ENCODE data around the gene USP26.
"Not testable (repeated sequence)": the region's sequence is repeated elsewhere in the genome, so short reads cannot be mapped to it uniquely, and the experiment has no call there.

The USP26 gene

DNA sequence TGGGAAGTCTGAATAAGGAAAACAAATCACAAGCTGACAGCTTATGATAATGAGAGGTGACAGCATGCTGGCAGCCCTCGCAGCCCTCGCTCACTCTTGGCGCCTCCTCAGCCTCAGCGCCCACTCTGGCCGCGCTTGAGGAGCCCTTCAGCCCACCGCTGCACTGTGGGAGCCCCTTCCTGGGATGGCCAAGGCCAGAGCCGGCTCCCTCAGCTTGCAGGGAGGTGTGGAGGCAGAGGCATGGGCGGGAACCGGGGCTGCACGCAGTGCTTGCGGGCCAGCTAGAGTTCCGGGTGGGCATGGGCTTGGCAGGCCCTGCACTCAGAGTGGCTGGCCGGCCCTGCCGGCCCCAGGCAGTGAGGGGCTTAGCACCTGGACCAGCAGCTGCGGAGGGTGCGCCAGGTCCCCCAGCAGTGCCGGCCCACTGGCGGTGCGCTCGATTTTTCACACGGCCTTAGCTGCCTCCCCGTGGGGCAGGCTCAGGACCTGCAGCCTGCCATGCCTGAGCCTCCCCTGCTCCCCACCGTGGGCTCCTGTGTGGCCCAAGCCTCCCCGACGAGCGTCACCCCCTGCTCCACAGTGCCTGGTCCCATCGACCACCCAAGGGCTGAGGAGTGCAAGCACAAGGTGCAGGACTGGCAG, 52.6 kb downstream of the USP26 start:
- intact Hi-C loops (cut with DNase I), result not testable (repeated sequence)
- DNase-seq, result peak in 2 of 10 donors; percentile 62 to 72

DNA sequence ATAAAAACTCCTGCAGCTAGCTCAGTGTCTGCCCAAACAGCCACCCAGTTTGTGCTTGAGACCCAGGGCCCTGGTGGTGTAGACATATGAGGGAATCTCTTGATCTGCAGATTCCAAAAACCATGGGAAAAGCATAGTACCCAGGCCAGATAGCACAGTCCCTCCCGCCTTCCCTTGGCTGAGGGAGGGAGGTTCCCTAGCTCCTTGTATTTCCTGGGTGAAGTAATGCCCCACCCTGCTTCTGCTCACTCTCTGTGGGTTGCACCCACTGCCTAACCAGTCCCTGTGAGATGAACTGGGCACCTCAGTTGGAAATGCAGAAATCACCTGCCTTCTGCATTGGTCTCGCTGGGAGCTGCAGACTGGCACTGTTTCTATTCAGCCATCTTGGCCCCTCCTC, 54.6 kb downstream of the USP26 start:
- intact Hi-C loops (cut with DNase I), result no loop called here
- no peak for DNase-seq

DNA sequence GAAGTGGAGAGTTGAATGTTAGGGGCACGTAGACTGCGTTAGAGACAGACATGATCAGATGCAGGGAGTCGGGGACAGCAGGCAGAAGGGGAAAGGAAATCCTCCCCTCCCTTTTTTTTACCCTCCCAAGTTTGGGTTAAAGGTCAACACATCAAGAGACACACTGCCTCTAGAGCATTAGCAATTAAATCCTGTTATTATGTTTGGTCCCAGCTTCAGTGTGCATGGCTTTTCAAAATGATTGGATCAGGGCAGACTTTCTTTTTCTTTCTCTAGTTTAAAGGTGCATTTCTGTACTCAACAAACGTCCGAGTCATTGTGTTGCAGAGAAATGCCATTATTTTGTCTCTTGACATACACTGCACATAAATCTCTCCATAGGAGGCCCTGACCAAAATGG, 63.9 kb downstream of the USP26 start:
- no peak for DNase-seq

DNA sequence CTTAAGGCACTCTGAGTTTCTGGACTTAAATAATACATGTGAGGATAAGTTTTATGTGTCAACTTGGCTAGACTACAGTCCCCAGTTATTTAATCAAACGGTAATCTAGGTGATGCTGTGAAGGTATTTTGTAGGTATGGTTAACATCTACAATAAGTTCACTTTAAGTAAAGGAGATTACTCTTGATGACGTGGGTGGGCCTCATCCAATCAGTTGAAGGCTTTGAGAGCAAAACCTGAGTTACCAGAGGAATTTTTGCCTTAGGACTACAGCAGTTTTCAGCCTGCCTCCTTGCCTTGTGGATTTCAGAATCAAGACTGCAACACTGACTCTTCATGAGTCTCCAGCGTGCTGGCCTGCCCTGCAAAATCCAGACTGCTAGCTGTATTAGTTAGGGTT, 78.7 kb downstream of the USP26 start:
- intact Hi-C loops (cut with DNase I), result no loop called here
- DNase-seq, result no peak

More for the DNA sequence above, 63.9 kb downstream of the USP26 start:
- intact Hi-C loops (cut with DNase I), result no loop called here

DNA sequence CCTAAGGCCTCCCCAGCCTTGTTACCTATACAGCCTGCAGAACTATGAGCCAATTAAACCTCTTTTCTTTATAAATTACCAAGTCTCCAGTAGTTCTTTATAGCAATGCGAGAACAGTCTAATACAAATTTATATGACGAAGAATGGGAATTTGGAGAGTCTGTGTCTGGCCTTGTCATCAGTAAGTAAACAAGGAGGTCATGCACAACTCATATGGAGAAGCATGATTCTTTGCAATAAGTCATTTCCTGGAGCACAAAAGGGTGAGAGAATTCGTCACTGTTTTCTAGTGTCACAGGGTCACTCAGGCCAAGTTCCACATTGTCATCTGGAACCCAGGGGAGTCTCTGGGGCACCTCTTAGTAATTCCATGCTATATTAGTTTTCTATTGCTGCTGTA, 89.5 kb downstream of the USP26 start:
- DNase-seq, result no peak
- intact Hi-C loops (cut with DNase I), result no loop called here

DNA sequence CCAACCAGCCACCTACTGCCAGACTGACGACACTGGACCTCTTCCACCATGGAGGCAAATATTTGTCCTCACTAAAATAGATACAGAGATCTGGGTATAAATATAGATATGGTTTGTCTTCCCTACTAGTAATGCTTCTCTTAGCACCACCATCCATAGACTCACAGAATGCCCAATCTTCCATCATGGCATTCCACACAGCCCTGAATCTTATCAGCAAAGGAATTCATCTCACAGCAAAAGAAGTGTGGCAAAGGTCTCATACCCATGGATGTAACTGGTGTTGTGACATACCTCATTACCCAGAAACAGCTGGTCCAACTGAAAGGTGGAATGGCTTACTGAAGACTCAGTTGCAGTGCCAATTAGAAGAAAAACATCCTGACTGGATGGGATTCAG, 91.3 kb downstream of the USP26 start:
- intact Hi-C loops (cut with DNase I), result no loop called here
- no peak for DNase-seq

DNA sequence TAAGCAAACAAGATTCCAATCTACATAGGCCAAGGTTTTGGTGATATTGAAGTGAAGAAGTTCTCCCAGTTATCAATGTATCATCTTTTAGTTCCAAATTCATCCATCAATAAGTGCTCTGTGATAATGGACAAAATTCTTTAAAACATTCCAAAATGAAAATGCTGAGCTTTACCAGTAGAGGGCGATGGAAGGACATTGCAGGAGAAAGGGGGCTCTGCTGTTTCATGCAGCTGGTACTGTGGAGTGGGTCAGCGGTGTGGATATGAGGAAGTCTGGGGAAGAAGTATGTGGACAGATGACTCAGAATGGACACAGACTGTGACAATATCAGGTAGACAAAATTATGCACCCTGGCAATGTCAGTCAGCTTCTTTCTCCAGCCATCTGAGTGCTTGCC, 91.9 kb downstream of the USP26 start:
- intact Hi-C loops (cut with DNase I), result no loop called here
- no peak for DNase-seq

DNA sequence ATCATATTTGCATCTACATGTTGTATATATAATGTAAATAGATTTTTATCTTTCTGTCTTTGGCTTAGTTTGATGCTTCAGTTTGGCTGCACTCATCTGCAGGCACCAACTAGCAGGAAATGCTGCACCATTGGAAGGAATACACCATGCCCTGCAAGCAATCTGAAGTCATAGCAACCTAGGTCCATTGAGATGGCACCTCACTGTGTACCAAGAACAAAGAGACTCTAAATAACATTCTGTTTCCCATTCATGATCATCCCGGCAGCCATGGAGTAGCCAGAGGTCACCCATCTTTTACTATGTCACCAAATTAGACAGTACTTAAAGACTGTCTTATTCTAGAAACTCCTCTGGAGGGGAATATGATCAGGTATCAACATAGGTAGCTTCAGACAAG, 97.7 kb downstream of the USP26 start:
- DNase-seq, result no peak

DNA sequence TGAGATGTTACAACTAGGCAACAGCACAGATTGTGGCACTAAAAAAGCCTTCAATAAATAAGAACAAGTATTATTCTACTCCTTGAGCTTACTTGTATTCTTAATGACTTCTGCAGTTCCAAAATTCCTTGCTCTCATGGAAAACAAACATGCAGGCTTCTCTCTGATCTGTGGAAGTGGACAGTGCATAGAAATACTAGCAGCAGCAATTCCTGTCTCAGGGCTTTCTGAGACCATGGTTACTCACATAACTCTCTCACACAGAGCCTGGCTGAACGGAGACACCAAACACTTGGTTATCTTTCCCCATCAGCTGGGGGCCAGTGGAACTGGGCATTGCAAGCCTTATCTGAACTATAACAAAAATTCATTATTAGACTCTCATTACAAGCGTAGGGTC, 106.1 kb downstream of the USP26 start:
- intact Hi-C loops (cut with DNase I), result no loop called here
- no peak for DNase-seq

More for the DNA sequence above, 97.7 kb downstream of the USP26 start:
- intact Hi-C loops (cut with DNase I), result no loop called here

DNA sequence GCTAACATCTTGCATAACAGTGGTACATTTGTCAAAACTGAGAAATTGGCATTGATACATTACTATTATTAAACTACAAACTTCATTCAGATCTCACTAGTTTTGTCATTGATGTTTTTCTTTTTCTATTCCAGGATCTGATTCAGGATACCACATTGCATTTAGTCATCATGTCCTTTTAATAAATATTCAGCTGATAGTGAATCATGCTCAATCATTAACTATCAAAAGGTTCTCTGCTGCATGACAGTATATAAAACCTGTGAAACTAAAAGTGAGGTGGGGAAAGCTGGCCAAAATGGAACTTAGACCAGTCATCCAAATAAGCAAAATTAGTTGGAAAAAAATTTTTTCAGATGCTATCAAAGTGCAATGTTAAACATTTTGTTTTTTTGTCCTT, 110.4 kb downstream of the USP26 start:
- DNase-seq, result no peak
- intact Hi-C loops (cut with DNase I), result no loop called here

DNA sequence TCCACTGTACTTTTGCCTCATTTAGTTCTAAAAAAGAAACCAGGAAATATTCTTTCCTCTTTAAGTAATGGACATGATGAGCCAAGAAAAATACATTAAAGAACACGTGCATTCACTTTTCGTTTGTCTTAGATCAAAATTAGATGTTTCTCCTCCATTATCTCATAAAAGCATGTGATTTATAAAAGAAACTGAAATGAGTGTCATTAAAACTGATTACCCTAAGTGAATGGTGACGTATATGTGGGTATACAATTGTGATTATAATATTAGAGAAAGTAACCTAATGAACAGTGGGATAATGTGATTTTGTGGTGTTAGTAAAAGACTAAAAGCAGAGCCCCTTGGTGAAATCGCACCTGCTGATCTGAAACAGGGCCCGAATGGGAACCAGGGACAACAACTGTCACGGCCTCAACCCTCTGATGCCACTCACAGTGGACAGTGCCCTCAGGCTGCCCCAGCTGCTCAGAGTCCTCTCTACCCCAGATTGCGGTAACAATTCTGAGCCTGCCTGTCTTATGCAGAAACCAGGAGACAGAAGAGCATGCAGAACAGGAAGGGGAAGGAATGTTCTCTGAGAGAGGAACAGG, 112.8 kb downstream of the USP26 start:
- intact Hi-C loops (cut with DNase I), result no loop called here
- DNase-seq, result no peak

DNA sequence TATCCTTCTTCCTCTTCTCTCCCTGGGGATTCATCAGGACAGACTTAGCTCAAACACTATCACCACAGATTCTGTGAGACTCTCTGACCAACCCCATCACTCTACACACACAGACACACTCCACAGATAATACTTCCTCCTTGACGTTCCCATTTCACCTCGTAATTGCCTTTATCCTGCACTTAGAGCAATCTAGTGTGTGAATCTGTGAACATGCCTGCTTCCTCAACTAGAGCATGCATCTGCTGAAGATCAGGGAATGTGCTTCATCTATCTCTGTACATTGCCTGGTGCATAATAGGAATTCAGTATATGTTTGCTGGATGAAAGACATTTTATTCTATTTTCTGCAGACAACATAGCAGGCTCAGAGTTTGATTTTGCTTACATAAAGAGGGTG, 113.4 kb downstream of the USP26 start:
- intact Hi-C loops (cut with DNase I), result no loop called here
- DNase-seq, result no peak

DNA sequence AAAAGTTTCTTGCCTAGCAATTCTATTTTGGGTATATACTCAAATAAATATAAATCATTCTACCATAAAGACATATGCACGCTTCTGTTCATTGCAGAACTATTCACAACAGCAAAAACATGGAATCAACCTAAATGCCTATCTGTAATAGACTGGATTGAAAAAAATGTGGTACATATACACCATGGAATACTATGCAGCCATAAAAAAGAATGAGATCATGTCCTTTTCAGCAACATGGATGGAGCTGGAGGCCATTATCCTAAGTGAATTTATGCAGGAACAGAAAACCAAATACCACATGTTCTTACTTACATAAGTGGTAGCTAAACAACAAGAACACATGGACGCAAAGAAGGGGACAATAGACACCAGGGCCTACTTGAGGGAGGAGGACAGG, 116.9 kb downstream of the USP26 start:
- intact Hi-C loops (cut with DNase I); DNase-seq: not testable (repeated sequence)
